ENCODE measurements around the gene GPR35. TPM values are rescaled to one million over a fixed set of nuclear protein-coding genes. Genes with fewer than 3 reads are reported as not detected.

GPR35 gene
- polyA plus RNA-seq, 1 of the 3 experiments (the other 2 are of a cell fraction) = 1.2 TPM

GRCh38 chr2:240599141-240599583 lies 26.1 kb upstream of the GPR35 start:
- Histone ChIP-seq H3K9me3 (no peaks in the 10 kb centered on the region), H3K27me3 (ENCODE audit: insufficient read depth) (no peaks in the 10 kb centered on the region), H3K9ac (no peak overlapping the region), H4K20me1 (ENCODE audit: insufficient read depth) (no peaks in the 10 kb centered on the region), H3K4me2 (no peak overlapping the region), H2AFZ (ENCODE audit: low read depth) (no peak overlapping the region), H3K79me2 (ENCODE audit: insufficient read depth) (no peaks in the 10 kb centered on the region), H3F3A (replicated peaks; ENCODE audit: insufficient read depth) (no peaks in the 10 kb centered on the region), H3K4me3 (ENCODE audit: low read depth in 2 of 2, low read length in 1 of 2) (no peak overlapping the region), H3K9me2 (no peaks in the 10 kb centered on the region), H3K27ac (ENCODE audit: low read depth in 2 of 2, low read length in 1 of 2) (no peak overlapping the region), H3K36me3 (replicated peaks in 1 of 2; ENCODE audit: control insufficient read depth in 1 of 2, insufficient read depth in 2 of 2, low read length in 1 of 2) (peaks cover 0 to 25% of the 10 kb centered on the region in 2 experiments), H3K4me1 (ENCODE audit: control insufficient read depth in 1 of 2, insufficient read depth in 2 of 2, low read depth in 1 of 2, low read length in 1 of 2) (peaks cover 0 to 5% of the 10 kb centered on the region in 2 experiments; a peak in 1 of 4 replicates)
- ChIA-PET POLR2A (interaction anchor here (1.9 kb wide), 1 partner anchor 13 kb away, joined by 5 read pairs; the partner anchor contains the start of gene CAPN10), CTCF (no interaction called here)
- WGBS (ENCODE audit: low lambda C conversion rate) = 96% methylated on average over 11 of the region's 11 CpGs
- TF ChIP-seq CHD2 (IDR thresholded peaks at IDR 0.05; ENCODE audit: low read length, partially characterized antibody) (no peak), ELF1 (IDR thresholded peaks at IDR 0.05) (no peak)
- DNase-seq = no peak

GRCh38 chr2:240600451-240600961 lies 24.8 kb upstream of the GPR35 start:
- peaks cover 0 to 20% of the 10 kb centered on the region in 2 experiments for H3K36me3 ChIP-seq (replicated peaks in 1 of 2; ENCODE audit: control insufficient read depth in 1 of 2, insufficient read depth in 2 of 2, low read length in 1 of 2)
- H3K9me2 ChIP-seq = no peaks in the 10 kb centered on the region
- H3K4me1 ChIP-seq (ENCODE audit: control insufficient read depth in 1 of 2, insufficient read depth in 2 of 2, low read depth in 1 of 2, low read length in 1 of 2) = peaks cover 0 to 15% of the 10 kb centered on the region in 2 experiments; a peak in 1 of 4 replicates
- TF ChIP-seq CHD2 (IDR thresholded peaks at IDR 0.05; ENCODE audit: low read length, partially characterized antibody) (no peak), RCOR1 (IDR thresholded peaks at IDR 0.05; ENCODE audit: low read length) (no peak), MXI1 (IDR thresholded peaks at IDR 0.05; ENCODE audit: low read depth, low read length) (no peak)
- no peak overlapping the region for H3K27ac ChIP-seq (ENCODE audit: low read depth in 2 of 2, low read length in 1 of 2)
- H3K9me3 ChIP-seq = no peaks in the 10 kb centered on the region
- H2AFZ ChIP-seq (ENCODE audit: low read depth) = no peak overlapping the region
- H3K4me2 ChIP-seq = no peak overlapping the region
- CTCF ChIA-PET = no interaction called here
- H3K27me3 ChIP-seq (ENCODE audit: insufficient read depth) = no peaks in the 10 kb centered on the region
- no peak overlapping the region for H3K4me3 ChIP-seq (ENCODE audit: low read depth in 2 of 2, low read length in 1 of 2)
- no peaks in the 10 kb centered on the region for H4K20me1 ChIP-seq (ENCODE audit: insufficient read depth)
- H3K9ac ChIP-seq = no peak overlapping the region
- WGBS (ENCODE audit: low lambda C conversion rate) = 94% methylated on average over 15 of the region's 16 CpGs
- DNase-seq = no peak
- H3K79me2 ChIP-seq (ENCODE audit: insufficient read depth) = no peaks in the 10 kb centered on the region
- POLR2A ChIA-PET = no interaction called here
- H3F3A ChIP-seq (replicated peaks; ENCODE audit: insufficient read depth) = no peaks in the 10 kb centered on the region

- H3K9me2 ChIP-seq = no peaks in the 10 kb centered on the region
- H3K27ac ChIP-seq (ENCODE audit: low read depth in 2 of 2, low read length in 1 of 2) = no peak overlapping the region
- H3K4me2 ChIP-seq = no peak overlapping the region
- ChIA-PET CTCF (no interaction called here), POLR2A (no interaction called here)
- no peak overlapping the region for H2AFZ ChIP-seq (ENCODE audit: low read depth)
- no peaks in the 10 kb centered on the region for H3F3A ChIP-seq (replicated peaks; ENCODE audit: insufficient read depth)
- H4K20me1 ChIP-seq (ENCODE audit: insufficient read depth) = no peaks in the 10 kb centered on the region
- no peaks in the 10 kb centered on the region for H3K79me2 ChIP-seq (ENCODE audit: insufficient read depth)
- peaks cover 0 to 18% of the 10 kb centered on the region in 2 experiments for H3K36me3 ChIP-seq (replicated peaks in 1 of 2; ENCODE audit: control insufficient read depth in 1 of 2, insufficient read depth in 2 of 2, low read length in 1 of 2)
- no peak overlapping the region for H3K4me3 ChIP-seq (ENCODE audit: low read depth in 2 of 2, low read length in 1 of 2)
- no peak overlapping the region for H3K9ac ChIP-seq
- no peaks in the 10 kb centered on the region for H3K27me3 ChIP-seq (ENCODE audit: insufficient read depth)
- H3K4me1 ChIP-seq (ENCODE audit: control insufficient read depth in 1 of 2, insufficient read depth in 2 of 2, low read depth in 1 of 2, low read length in 1 of 2) = peaks cover 0 to 15% of the 10 kb centered on the region in 2 experiments; a peak in 1 of 4 replicates
- no peaks in the 10 kb centered on the region for H3K9me3 ChIP-seq
- no peak for DNase-seq
- 91% methylated on average over 19 of the region's 20 CpGs for WGBS (ENCODE audit: low lambda C conversion rate)
- no peak for TF ChIP-seq GATA2 (CRISPR knock-in tag; IDR thresholded peaks at IDR 0.05)
- no peak for TF ChIP-seq RXRA (IDR thresholded peaks at IDR 0.05; ENCODE audit: borderline replicate concordance, low read depth)
- TF ChIP-seq CTCF (IDR thresholded peaks at IDR 0.05) = no peak
- no peak for TF ChIP-seq TEAD4 (IDR thresholded peaks at IDR 0.05; ENCODE audit: borderline replicate concordance, insufficient read depth)
- no peak for TF ChIP-seq ELF1 (IDR thresholded peaks at IDR 0.05)
- no peak for TF ChIP-seq GABPA (IDR thresholded peaks at IDR 0.05; ENCODE audit: low read depth)
- TF ChIP-seq FOXM1 (IDR thresholded peaks at IDR 0.05; ENCODE audit: low read depth) = no peak
- TF ChIP-seq REST (IDR thresholded peaks at IDR 0.05; ENCODE audit: low read depth, low read length) = no peak
- no peak for TF ChIP-seq CHD2 (IDR thresholded peaks at IDR 0.05; ENCODE audit: low read length, partially characterized antibody)
- no peak for TF ChIP-seq ZBTB33 (IDR thresholded peaks at IDR 0.05; ENCODE audit: borderline replicate concordance, low read depth)
These were observed 24.0 kb upstream of the GPR35 start for GRCh38 chr2:240601061-240601830.

Data from SK-N-SH (cell line).